Measurements from ENCODE around the gene C22orf23. TPM values are rescaled to one million over a fixed set of nuclear protein-coding genes. Genes with fewer than 3 reads are reported as not detected.

C22orf23 gene
- total RNA-seq, 2 experiments from 2014 or later: not detected

Small RNAs within 50 kb of the gene (microRNA-seq; reads per million reads assigned to microRNA genes)
- not detected for gene MIR4534
- gene MIR6820: not detected

Other genes with a start within 250 kb of the C22orf23 start
- 10 to 100 TPM in 1 of 2 experiments, 1 to 10 TPM in 1; 9.8 to 10.1 TPM for gene GCAT, start 145.7 kb downstream of the C22orf23 start, total RNA-seq
- gene GALR3, start 130.2 kb downstream of the C22orf23 start, total RNA-seq: not detected
- gene ANKRD54, start 109.3 kb downstream of the C22orf23 start, total RNA-seq: 10 to 100 TPM; 22.2 to 23.3 TPM
- gene EIF3L, start 104.2 kb downstream of the C22orf23 start, total RNA-seq: 100 to 1,000 TPM; 328 to 368 TPM
- 10 to 100 TPM; 27.9 to 31.3 TPM for gene MICALL1, start 47.3 kb downstream of the C22orf23 start, total RNA-seq
- gene POLR2F, start 98 bp upstream of the C22orf23 start, total RNA-seq: 10 to 100 TPM; 60.2 to 61.4 TPM
- not detected for gene SOX10, start 31.0 kb upstream of the C22orf23 start, total RNA-seq
- gene PICK1, start 103.8 kb upstream of the C22orf23 start, total RNA-seq: 10 to 100 TPM; 21.4 to 21.8 TPM
- gene SLC16A8, start 130.6 kb upstream of the C22orf23 start, total RNA-seq: not detected
- gene BAIAP2L2, start 157.1 kb upstream of the C22orf23 start, total RNA-seq: 1 to 10 TPM; 1.6 to 2.0 TPM
- gene PLA2G6, start 228.2 kb upstream of the C22orf23 start, total RNA-seq: 100 to 1,000 TPM in 1 of 2 experiments, 10 to 100 TPM in 1; 94.6 to 103 TPM
- gene MAFF, start 248.4 kb upstream of the C22orf23 start, total RNA-seq: 10 to 100 TPM; 10.8 to 12.8 TPM